HEK293 (cell line): Measurements from ENCODE around the gene DIP2B.

Experiments
- CTCF ChIA-PET: fragments of 350-600 bp; formaldehyde crosslinking; extraction: SDS; loops from one replicate; lab custom pipeline; 2021; ENCODE audit warnings: antibody characterized with exemption; lab: Yijun Ruan, JAX
- POLR2A ChIA-PET: fragments of 300-600 bp; formaldehyde crosslinking; extraction: SDS; loops from one replicate; lab custom pipeline; 2020; ENCODE audit warnings: antibody characterized with exemption, inconsistent platforms; lab: Yijun Ruan, JAX
- H3K27ac ChIP-seq: fragments of 200-500 bp; sonication (Bioruptor generic); 2 replicates; pipeline ENCODE4 v1.5.1; 2014; ENCODE audit warnings: low read depth, low read length, control low read depth, inconsistent platforms; ENCODE audit errors: extremely low read depth
- H3K36me3 ChIP-seq, 2 experiments: fragments of 200-500 bp in 1 of 2; sonication (Bioruptor generic) in 1 of 2; 1 replicate in 1 of 2; 2 replicates in 1 of 2; pipeline ENCODE4 v1.5.1; 2014 to 2017; ENCODE audit warnings: inconsistent platforms in 2 of 2, low read length in 2 of 2; ENCODE audit not compliant: control insufficient read depth in 2 of 2, insufficient read depth in 1 of 2
- H3K4me1 ChIP-seq: fragments of 200-500 bp; sonication (Bioruptor generic); 2 replicates; pipeline ENCODE4 v1.5.1; 2014; ENCODE audit warnings: mild to moderate bottlenecking, low read length, inconsistent platforms; ENCODE audit not compliant: control insufficient read depth, insufficient read depth
- H3K4me3 ChIP-seq: 2 replicates; pipeline ENCODE4 v1.5.1; 2011; ENCODE audit warnings: low read depth, mild to moderate bottlenecking, control low read depth, low read length, moderate library complexity
- H3K9me3 ChIP-seq: fragments of 200-500 bp; sonication (Bioruptor generic); 2 replicates; pipeline ENCODE4 v1.5.1; 2014; ENCODE audit warnings: low read depth, low read length, inconsistent platforms; ENCODE audit not compliant: control insufficient read depth, insufficient read depth
- AEBP2 ChIP-seq: fragments of 450-650 bp; formaldehyde crosslinking; IDR thresholded peaks from 2 replicates; pipeline ENCODE4 v1.5.1; 2016; ENCODE audit warnings: missing biosample characterization, missing genetic modification characterization, borderline replicate concordance
- ZBTB1 ChIP-seq: fragments of 450-650 bp; formaldehyde crosslinking; IDR thresholded peaks from 2 replicates; pipeline ENCODE4 v1.5.1; 2016; ENCODE audit warnings: missing biosample characterization, missing genetic modification characterization
- ZBTB10 ChIP-seq: fragments of 450-650 bp; formaldehyde crosslinking; IDR thresholded peaks from 2 replicates; pipeline ENCODE4 v1.5.1; 2016; ENCODE audit warnings: missing biosample characterization, missing genetic modification characterization
- ZEB2 ChIP-seq: fragments of 450-650 bp; formaldehyde crosslinking; IDR thresholded peaks from 2 replicates; pipeline ENCODE4 v1.5.1; 2016; ENCODE audit warnings: missing biosample characterization, missing genetic modification characterization
- ZNF16 ChIP-seq: fragments of 450-650 bp; formaldehyde crosslinking; IDR thresholded peaks from 2 replicates; pipeline ENCODE4 v1.5.1; 2016; ENCODE audit warnings: low read depth, missing biosample characterization, missing genetic modification characterization
- ZNF248 ChIP-seq: fragments of 450-650 bp; formaldehyde crosslinking; IDR thresholded peaks from 2 replicates; pipeline ENCODE4 v1.5.1; 2017; ENCODE audit warnings: missing biosample characterization, missing genetic modification characterization
- ZNF280D ChIP-seq: fragments of 450-650 bp; formaldehyde crosslinking; IDR thresholded peaks from 2 replicates; pipeline ENCODE4 v1.5.1; 2016; ENCODE audit warnings: missing biosample characterization, missing genetic modification characterization
- ZNF513 ChIP-seq: fragments of 450-650 bp; IDR thresholded peaks from 2 replicates; pipeline ENCODE4 v1.5.1; 2018; ENCODE audit warnings: missing biosample characterization, missing genetic modification characterization
- ZNF621 ChIP-seq: fragments of 450-650 bp; formaldehyde crosslinking; IDR thresholded peaks from 2 replicates; pipeline ENCODE4 v1.5.1; 2017; ENCODE audit warnings: missing biosample characterization, missing genetic modification characterization
- ZNF843 ChIP-seq: fragments of 450-650 bp; formaldehyde crosslinking; IDR thresholded peaks from 2 replicates; pipeline ENCODE4 v1.5.1; 2016; ENCODE audit warnings: missing biosample characterization, missing genetic modification characterization

Gene DIP2B

GRCh38 chr12:50515587-50515986, 10.8 kb downstream of the DIP2B start:
- H3K27ac ChIP-seq, result no peak overlapping the region

More at GRCh38 chr12:50515587-50515986, 10.8 kb downstream of the DIP2B start:
- CTCF ChIA-PET, result interaction anchor here (0.6 to 1.6 kb wide), 6 partner anchors 10 to 1288 kb away, joined by 3 to 9 read pairs (median 4); partner anchors contain the start of gene DIP2B
- no peaks in the 10 kb centered on the region for H3K4me1 ChIP-seq
- no peaks in the 10 kb centered on the region; a peak in 1 of 3 replicates for H3K36me3 ChIP-seq
- H3K4me3 ChIP-seq, result no peak overlapping the region
- no peaks in the 10 kb centered on the region for H3K9me3 ChIP-seq
- POLR2A ChIA-PET, result interaction anchor here (0.6 kb wide), 1 partner anchor 63 kb away, joined by 4 read pairs; no protein-coding TSS in a partner anchor
- TF ChIP-seq ZNF16 (tag by site-specific recombination) (no peak), ZNF843 (tag by site-specific recombination) (no peak), AEBP2 (tag by site-specific recombination) (no peak), ZEB2 (tag by site-specific recombination) (no peak), ZNF513 (tag by site-specific recombination) (no peak), ZBTB10 (tag by site-specific recombination) (no peak), ZNF621 (no peak), ZNF280D (tag by site-specific recombination) (no peak), ZBTB1 (no peak), ZNF248 (tag by site-specific recombination) (no peak)
